HepG2 (cell line): ENCODE results near the gene ZBTB20. TPM values are rescaled to one million over a fixed set of nuclear protein-coding genes. Genes with fewer than 3 reads are reported as not detected.

Source experiments
- ATAC-seq: fragments of 200-7000 bp; cut with Tn5 transposase; 3 replicates; pipeline ENCODE4 v1.9.1; 2020; ENCODE audit warnings: mild to moderate bottlenecking, moderate library complexity
- BruUV-seq: library from RNA; stranded (reverse); fragments of 400-500 nt; replicated peaks from 2 replicates; lab custom pipeline; 2021; lab: Mats Ljungman, UMichigan
- CTCF ChIA-PET: fragments of 300-600 bp; formaldehyde crosslinking; extraction: SDS; loops from one replicate; lab custom pipeline; 2021; ENCODE audit warnings: low total read pairs, inconsistent platforms, low intra/inter-chr PET ratio; lab: Yijun Ruan, JAX
- POLR2A ChIA-PET: fragments of 350-600 bp; sonication (Branson Sonifier 250); formaldehyde crosslinking; loops from one replicate; lab custom pipeline; 2020; ENCODE audit warnings: antibody characterized with exemption, inconsistent platforms; lab: Yijun Ruan, JAX
- DNase-seq: peaks from one replicate; pipeline ENCODE4 v3.0.0-alpha.2; 2015; ENCODE audit warnings: low spot score
- FAIRE-seq: peaks from 3 replicates; lab custom pipeline; 2011; peaks lifted over from hg19 to GRCh38; lab: Jason Lieb, UNC
- H2AFZ ChIP-seq: one replicate; pipeline ENCODE4 v1.6.1; 2011; ENCODE audit warnings: low read length, inconsistent platforms
- H3K27ac ChIP-seq: fragments of 300-600 bp; 3 replicates; pipeline ENCODE4 v1.8.0; 2011; ENCODE audit warnings: mixed run types, mild to moderate bottlenecking, mixed read lengths, low read length, inconsistent platforms; ENCODE audit not compliant: insufficient read depth; ENCODE audit errors: extremely low read length
- H3K27me3 ChIP-seq, 2 experiments: fragments of 200-600 bp in 1 of 2; 2 replicates in 1 of 2; 3 replicates in 1 of 2; pipeline versions ENCODE4 v1.6.0 to v1.8.0; 2011; ENCODE audit warnings: low read length in 2 of 2, mild to moderate bottlenecking in 2 of 2, moderate library complexity in 2 of 2, inconsistent platforms in 1 of 2; ENCODE audit not compliant: insufficient read depth in 2 of 2, control insufficient read depth in 1 of 2
- H3K36me3 ChIP-seq, 2 experiments: fragments of 200-600 bp in 1 of 2; replicated peaks in 1 of 2; 2 replicates in 1 of 2; 3 replicates in 1 of 2; pipeline versions ENCODE4 v1.5.1 to v1.8.0; 2011; ENCODE audit warnings: low read length in 2 of 2, inconsistent platforms in 1 of 2; ENCODE audit not compliant: insufficient read depth in 2 of 2, control insufficient read depth in 1 of 2
- H3K4me1 ChIP-seq: 2 replicates; pipeline ENCODE4 v1.5.1; 2012; ENCODE audit warnings: low read length, inconsistent platforms; ENCODE audit not compliant: insufficient read depth
- H3K4me2 ChIP-seq: 2 replicates; pipeline ENCODE4 v1.6.0; 2011; ENCODE audit warnings: low read depth, low read length, inconsistent platforms
- H3K4me3 ChIP-seq, 3 experiments: fragments of 200-600 bp in 1 of 3; sonication (generic), shearing (Covaris generic) in 1 of 3; replicated peaks in 1 of 3; 2 replicates each; pipeline ENCODE4 v1.5.1; 2011 to 2016; ENCODE audit warnings: low read length in 3 of 3, inconsistent platforms in 2 of 3, low read depth in 2 of 3, mild to moderate bottlenecking in 2 of 3, control low read depth in 1 of 3, mixed read lengths in 1 of 3; ENCODE audit not compliant: insufficient read depth in 1 of 3
- H3K79me2 ChIP-seq: one replicate; pipeline ENCODE4 v1.6.1; 2011; ENCODE audit warnings: low read length, inconsistent platforms; ENCODE audit not compliant: insufficient read depth
- H3K9ac ChIP-seq: 2 replicates; pipeline ENCODE4 v1.6.0; 2011; ENCODE audit warnings: mild to moderate bottlenecking, low read depth, low read length, inconsistent platforms; ENCODE audit not compliant: insufficient read depth
- H3K9me3 ChIP-seq: 2 replicates; pipeline ENCODE4 v1.5.1; 2012; ENCODE audit warnings: mild to moderate bottlenecking, low read length
- H4K20me1 ChIP-seq: 2 replicates; pipeline ENCODE4 v1.6.0; 2011; ENCODE audit warnings: inconsistent platforms, mild to moderate bottlenecking, low read length, moderate library complexity; ENCODE audit not compliant: insufficient read depth
- HES4 ChIP-seq: sonication (generic); formaldehyde crosslinking; IDR thresholded peaks from 2 replicates; pipeline ENCODE4 v1.9.0; 2021; ENCODE audit warnings: mild to moderate bottlenecking, missing genetic modification reagents, borderline replicate concordance
- KDM6A ChIP-seq: IDR thresholded peaks from 2 replicates; pipeline ENCODE4 v1.6.1; 2016; ENCODE audit warnings: low read depth
- PITX1 ChIP-seq: sonication (generic); formaldehyde crosslinking; IDR thresholded peaks from 2 replicates; pipeline ENCODE4 v1.5.1; 2020; ENCODE audit warnings: mild to moderate bottlenecking, missing genetic modification reagents
- PRDM15 ChIP-seq: sonication (generic); formaldehyde crosslinking; IDR thresholded peaks from 2 replicates; pipeline ENCODE4 v1.4.0; 2020; ENCODE audit warnings: missing genetic modification reagents
- SSRP1 ChIP-seq: IDR thresholded peaks from 2 replicates; pipeline ENCODE4 v1.6.1; 2016; ENCODE audit warnings: control low read depth
- ZBTB40 ChIP-seq, 2 experiments: fragments of 450-650 bp in 1 of 2; sonication (generic) in 1 of 2; formaldehyde crosslinking in 1 of 2; IDR thresholded peaks; 2 replicates each; pipeline versions ENCODE4 v1.6.1 to v1.8.0; 2016 to 2022; ENCODE audit warnings: antibody characterized with exemption in 1 of 2, mild to moderate bottlenecking in 1 of 2, missing genetic modification reagents in 1 of 2
- ZNF513 ChIP-seq: sonication (generic); formaldehyde crosslinking; conservative IDR thresholded peaks from 2 replicates; pipeline ENCODE4 v1.5.0; 2020; ENCODE audit warnings: missing genetic modification reagents
- ZNF841 ChIP-seq: sonication (generic); formaldehyde crosslinking; IDR thresholded peaks from 2 replicates; pipeline ENCODE4 v1.8.1; 2023; ENCODE audit warnings: missing genetic modification reagents, borderline replicate concordance
- WGBS: methylation state at CpG from one replicate; pipeline ENCODE4 v1.1.6; 2017; ENCODE audit warnings: low lambda C conversion rate; 5-methylcytosine and 5-hydroxymethylcytosine counted together
- in situ Hi-C: cut with HindIII; loops from 2 replicates; pipeline ENCODE4 v1.10.0; 2017; ENCODE audit warnings: low pct_unique_long_range_greater_than_20kb; ENCODE audit not compliant: extremely low pct_ligation_motif_present
- intact Hi-C: fragments of 100-400 bp; cut with micrococcal nuclease; formaldehyde crosslinking; loops from one replicate; pipeline ENCODE4 v1.10.0; 2022; ENCODE audit not compliant: unreplicated experiment
- polyA plus RNA-seq, 8 experiments: library from polyadenylated mRNA; depleted of rRNA in 3 of 8; stranded (reverse) in 7 of 8; unstranded in 1 of 8; fragments of >200 nt; fragmentation: Illumina TruSeq in 4 of 8; extraction: Trizol in 4 of 8; gene quantifications; 2 replicates each; pipeline versions ENCODE4 v1.2.1 to v1.2.3, GENCODE V29; 2011 to 2016; ENCODE audit warnings: low read depth in 4 of 8, missing spikeins in 1 of 8, mixed read lengths in 1 of 8; ENCODE audit not compliant: insufficient read depth in 1 of 8
- total RNA-seq, 5 experiments: library from RNA; depleted of rRNA; stranded (reverse); fragments of >200 nt; fragmentation: Illumina TruSeq; extraction: Trizol; gene quantifications; 2 replicates each; pipeline ENCODE4 v1.2.3, GENCODE V29; 2016; ENCODE audit warnings: low read depth in 1 of 5

The ZBTB20 gene
- total and polyA plus RNA-seq, 2 of the 13 experiments (the other 11 are each of a cell fraction or from before 2014, with no cell fraction given) = 1.9 to 8.8 TPM

- TF ChIP-seq ZBTB40 (IDR thresholded peaks at IDR 0.05) (no peak), ZBTB40 (CRISPR knock-in tag; IDR thresholded peaks at IDR 0.05) (no peak), ZNF841 (CRISPR knock-in tag) (no peak)
These were observed 705.7 kb downstream of the ZBTB20 start (continued) for GRCh38 chr3:114441386-114441785.

GRCh38 chr3:114440700-114441099 is 706.4 kb downstream of the ZBTB20 start:
- Histone ChIP-seq H4K20me1 (no peaks in the 10 kb centered on the region; the same call in 1 of the 2 replicates), H3K4me1 (no peaks in the 10 kb centered on the region), H3K4me3 (no peak overlapping the region), H3K9ac (no peak overlapping the region), H3K36me3 (no peaks in the 10 kb centered on the region), H3K27me3 (no peaks in the 10 kb centered on the region), H3K79me2 (no peaks in the 10 kb centered on the region), H3K9me3 (no peaks in the 10 kb centered on the region), H2AFZ (no peak overlapping the region), H3K4me2 (no peak overlapping the region), H3K27ac (no peak overlapping the region)
- CTCF ChIA-PET = no interaction called here
- no TSS peak for BruUV-seq
- in situ Hi-C loops = no loop called here
- WGBS = 96% methylated on average over 4 of the region's 4 CpGs
- ATAC-seq = no peak
- no peak for DNase-seq
- no peak for FAIRE-seq
- POLR2A ChIA-PET = no interaction called here
- intact Hi-C loops = no loop called here
- TF ChIP-seq ZNF513 (no peak), HES4 (CRISPR knock-in tag) (no peak), PRDM15 (CRISPR knock-in tag) (no peak), SSRP1 (CRISPR knock-in tag) (no peak), PITX1 (CRISPR knock-in tag) (no peak), KDM6A (CRISPR knock-in tag) (no peak)
